ENCODE data around the gene FCAMR. TPM values are rescaled to one million over a fixed set of nuclear protein-coding genes. Genes with fewer than 3 reads are reported as not detected.

The FCAMR gene
- total and polyA plus RNA-seq, 2 experiments from 2014 or later, result not detected

GRCh38 chr1:206913766-206914537, 56.3 kb downstream of the FCAMR start:
- no peak overlapping the region for H3K4me3 ChIP-seq
- no peaks in the 10 kb centered on the region for H3K4me1 ChIP-seq (ENCODE audit: low read depth)
- no peaks in the 10 kb centered on the region for H3K36me3 ChIP-seq
- DNase-seq (ENCODE audit: low read depth in 1 of 2, low spot score in 1 of 2), result no peak
- peaks cover 64% of the 10 kb centered on the region for H3K27me3 ChIP-seq
- H3K9me3 ChIP-seq (ENCODE audit: low read depth), result no peaks in the 10 kb centered on the region
- no peak for TF ChIP-seq CTCF (IDR thresholded peaks at IDR 0.05; ENCODE audit: low read depth, low read length)
- no peak overlapping the region for H3K27ac ChIP-seq

- Histone ChIP-seq H3K27me3 (peaks cover 76% of the 10 kb centered on the region), H3K4me1 (ENCODE audit: low read depth) (no peaks in the 10 kb centered on the region), H3K4me3 (no peak overlapping the region), H3K27ac (no peak overlapping the region), H3K36me3 (no peaks in the 10 kb centered on the region), H3K9me3 (ENCODE audit: low read depth) (no peaks in the 10 kb centered on the region)
- peak; percentile 72 for TF ChIP-seq CTCF (IDR thresholded peaks at IDR 0.05; ENCODE audit: low read depth, low read length)
- peak; percentile 85 to 86 for DNase-seq (ENCODE audit: low read depth in 1 of 2, low spot score in 1 of 2)
Observed at GRCh38 chr1:206912445-206913095, 57.7 kb downstream of the FCAMR start.

GRCh38 chr1:206911064-206911663, 59.1 kb downstream of the FCAMR start:
- H3K4me3 ChIP-seq, result no peak overlapping the region
- no peaks in the 10 kb centered on the region for H3K36me3 ChIP-seq
- no peak overlapping the region for H3K27ac ChIP-seq
- no peaks in the 10 kb centered on the region for H3K9me3 ChIP-seq (ENCODE audit: low read depth)
- peak; percentile 69 to 82 for DNase-seq (ENCODE audit: low read depth in 1 of 2, low spot score in 1 of 2)
- no peaks in the 10 kb centered on the region for H3K4me1 ChIP-seq (ENCODE audit: low read depth)
- H3K27me3 ChIP-seq, result peaks cover 69% of the 10 kb centered on the region
- TF ChIP-seq CTCF (IDR thresholded peaks at IDR 0.05; ENCODE audit: low read depth, low read length), result peak; percentile 77

- peaks cover 58% of the 10 kb centered on the region for H3K27me3 ChIP-seq
- TF ChIP-seq CTCF (IDR thresholded peaks at IDR 0.05; ENCODE audit: low read depth, low read length), result no peak
- no peaks in the 10 kb centered on the region for H3K9me3 ChIP-seq (ENCODE audit: low read depth)
- H3K36me3 ChIP-seq, result no peaks in the 10 kb centered on the region
- H3K4me1 ChIP-seq (ENCODE audit: low read depth), result no peaks in the 10 kb centered on the region
- H3K27ac ChIP-seq, result no peak overlapping the region
- no peak for DNase-seq (ENCODE audit: low read depth in 1 of 2, low spot score in 1 of 2)
- peak overlapping the region; percentile 58 for H3K4me3 ChIP-seq
Observed at GRCh38 chr1:206909883-206910318, 60.4 kb downstream of the FCAMR start.

- peak in 1 of 2 donors; percentile 55 for DNase-seq (ENCODE audit: low read depth in 1 of 2, low spot score in 1 of 2)
- H3K27me3 ChIP-seq, result peaks cover 58% of the 10 kb centered on the region
- TF ChIP-seq CTCF (IDR thresholded peaks at IDR 0.05; ENCODE audit: low read depth, low read length), result no peak
Observed at GRCh38 chr1:206909161-206909882, 60.9 kb downstream of the FCAMR start.

More at GRCh38 chr1:206909161-206909882, 60.9 kb downstream of the FCAMR start:
- Histone ChIP-seq H3K9me3 (ENCODE audit: low read depth) (no peaks in the 10 kb centered on the region), H3K4me1 (ENCODE audit: low read depth) (no peaks in the 10 kb centered on the region), H3K27ac (no peak overlapping the region), H3K36me3 (no peaks in the 10 kb centered on the region), H3K4me3 (peak overlapping the region; percentile 58)

Data from cardiac muscle cell (in vitro differentiated cells and primary cell).